Activated naive CD4-positive, alpha-beta T cell treated with anti-CD3 and anti-CD28 coated beads for 36 hours (primary cell): ENCODE data around the gene NOP9. TPM values are rescaled to one million over a fixed set of nuclear protein-coding genes. Genes with fewer than 3 reads are reported as not detected.

Source experiments
- CTCF ChIA-PET: fragments of 350-600 bp; sonication (Branson Sonifier 250); formaldehyde crosslinking; loops from one replicate; lab custom pipeline; 2021; ENCODE audit warnings: antibody characterized with exemption; lab: Charles Lee
- DNase-seq: peaks from one replicate; pipeline ENCODE4 v3.0.0-alpha.2; 2020
- H3K27ac Mint-ChIP-seq: one replicate; pipeline ENCODE4 v1.8.0; 2021; ENCODE audit warnings: mild to moderate bottlenecking, mixed read lengths
- H3K27me3 Mint-ChIP-seq: one replicate; pipeline ENCODE4 v1.8.0; 2021; ENCODE audit warnings: low read depth, mixed read lengths
- H3K36me3 Mint-ChIP-seq: one replicate; pipeline ENCODE4 v1.8.0; 2021; ENCODE audit warnings: low read depth, mixed read lengths
- H3K4me1 Mint-ChIP-seq: one replicate; pipeline ENCODE4 v1.8.0; 2021; ENCODE audit warnings: low read depth, mixed read lengths
- H3K4me3 Mint-ChIP-seq: one replicate; pipeline ENCODE4 v1.8.0; 2021; ENCODE audit warnings: mild to moderate bottlenecking, moderate library complexity, mixed read lengths
- H3K9me3 Mint-ChIP-seq: one replicate; pipeline ENCODE4 v1.8.0; 2021; ENCODE audit warnings: mixed read lengths
- intact Hi-C: fragments of 100-400 bp; cut with micrococcal nuclease; formaldehyde crosslinking; loops from one replicate; pipeline ENCODE4 v1.15.1; 2023
- total RNA-seq, 2 experiments: library from RNA; stranded (reverse); gene quantifications; one replicate each; pipeline ENCODE4 v1.2.3, GENCODE V29; 2021

NOP9 gene, protein sequence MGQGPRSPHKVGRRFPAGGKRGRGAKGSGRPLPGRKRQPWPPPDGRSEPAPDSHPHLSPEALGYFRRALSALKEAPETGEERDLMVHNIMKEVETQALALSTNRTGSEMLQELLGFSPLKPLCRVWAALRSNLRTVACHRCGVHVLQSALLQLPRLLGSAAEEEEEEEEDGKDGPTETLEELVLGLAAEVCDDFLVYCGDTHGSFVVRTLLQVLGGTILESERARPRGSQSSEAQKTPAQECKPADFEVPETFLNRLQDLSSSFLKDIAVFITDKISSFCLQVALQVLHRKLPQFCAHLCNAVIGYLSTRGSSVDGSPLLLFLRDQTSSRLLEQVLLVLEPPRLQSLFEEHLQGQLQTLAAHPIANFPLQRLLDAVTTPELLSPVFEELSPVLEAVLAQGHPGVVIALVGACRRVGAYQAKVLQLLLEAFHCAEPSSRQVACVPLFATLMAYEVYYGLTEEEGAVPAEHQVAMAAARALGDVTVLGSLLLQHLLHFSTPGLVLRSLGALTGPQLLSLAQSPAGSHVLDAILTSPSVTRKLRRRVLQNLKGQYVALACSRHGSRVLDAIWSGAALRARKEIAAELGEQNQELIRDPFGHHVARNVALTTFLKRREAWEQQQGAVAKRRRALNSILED
- 10 to 100 TPM; 24.8 to 26.4 TPM for total RNA-seq

DNA sequence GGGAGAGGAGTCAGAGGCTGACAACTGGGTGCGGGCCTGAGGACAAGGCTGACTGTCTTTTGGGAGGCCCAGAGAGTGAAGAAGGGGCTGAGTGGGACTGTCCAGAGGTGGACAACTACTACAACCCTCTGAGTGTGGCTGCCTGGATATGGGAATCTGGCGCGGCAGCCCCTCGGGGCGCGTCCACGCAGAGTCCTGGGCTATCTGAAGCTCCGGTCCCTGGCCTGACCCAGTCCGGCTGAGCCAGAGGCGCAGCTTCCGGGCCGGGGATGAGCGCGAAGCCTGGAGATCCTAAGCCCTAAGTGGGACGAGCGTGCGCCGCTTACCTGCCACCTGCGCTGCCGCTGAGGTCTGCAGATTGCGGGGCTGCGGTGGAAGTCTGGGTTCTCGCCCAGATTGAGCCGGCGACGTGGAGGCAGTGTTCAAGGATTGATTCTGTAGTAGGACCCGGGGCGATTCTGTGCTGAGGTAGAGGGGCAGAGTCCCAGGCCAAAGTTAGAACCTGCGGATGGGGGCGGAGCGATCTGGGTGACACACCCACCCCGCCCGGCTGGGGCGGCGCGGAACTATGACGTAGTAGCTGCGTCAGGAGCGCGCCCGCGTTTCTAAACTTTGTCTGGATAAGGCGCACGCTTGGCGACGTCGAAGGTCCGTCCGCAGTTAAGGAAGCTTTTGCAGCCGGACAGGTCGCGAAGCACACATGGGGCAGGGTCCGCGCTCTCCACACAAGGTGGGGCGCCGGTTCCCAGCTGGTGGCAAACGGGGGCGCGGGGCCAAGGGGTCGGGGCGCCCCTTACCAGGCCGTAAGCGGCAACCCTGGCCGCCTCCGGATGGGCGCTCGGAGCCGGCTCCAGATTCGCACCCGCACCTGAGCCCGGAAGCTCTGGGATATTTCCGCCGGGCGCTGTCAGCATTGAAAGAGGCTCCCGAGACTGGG is at the start of gene NOP9, which contains the start of gene DHRS1:
Gene NOP9 (plus strand): TSS at position 596 of the 937 bp plus-strand sequence. CDS start 105 bp downstream, at position 701.
Gene DHRS1 (minus strand): TSS at position 526 of the 937 bp plus-strand sequence. CDS start 674 bp downstream, outside the sequence.
- no peaks in the 10 kb centered on the region for H3K27me3 Mint-ChIP-seq
- peaks cover 14% of the 10 kb centered on the region for H3K36me3 Mint-ChIP-seq
- CTCF ChIA-PET: interaction anchor here (0.6 to 9.3 kb wide), 18 partner anchors 8 to 152 kb away, joined by 3 to 310 read pairs (median 13); partner anchors contain the start of genes CHMP4A, CIDEB, IRF9 and LTB4R
- peak; percentile 94 for DNase-seq
- H3K9me3 Mint-ChIP-seq: no peaks in the 10 kb centered on the region
- H3K4me3 Mint-ChIP-seq: peak within 1 kb of the TSS; percentile 87
- peaks cover 47% of the 10 kb centered on the region for H3K4me1 Mint-ChIP-seq
- H3K27ac Mint-ChIP-seq: peak within 1 kb of the TSS; percentile 89
- intact Hi-C loops: loop anchor here (1.0 to 5.0 kb wide), 8 partner anchors 9 to 207 kb away; partner anchors contain the start of genes CHMP4A, DCAF11, GMPR2 and IPO4

DNA sequence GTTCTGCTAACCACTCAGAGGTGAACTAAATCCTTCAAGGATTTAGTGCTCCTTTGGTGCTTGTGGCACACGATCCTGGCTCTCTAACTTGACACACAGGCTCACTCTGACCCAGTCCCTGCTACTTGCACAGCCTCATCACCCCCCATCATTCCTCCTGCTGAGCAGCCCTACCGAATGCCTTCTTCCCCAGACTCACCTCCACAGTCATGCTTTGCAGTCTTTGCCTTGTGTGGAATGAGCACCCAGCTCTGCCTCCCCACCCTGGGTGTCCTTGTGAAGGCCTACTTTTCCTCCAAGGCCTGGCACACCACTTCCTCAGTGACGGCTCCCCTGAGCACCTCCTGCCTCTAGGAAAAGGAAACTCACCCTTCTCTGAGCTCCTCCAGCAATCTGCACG is 49.3 kb upstream of the NOP9 start:
- intact Hi-C loops: no loop called here
- peaks cover 28% of the 10 kb centered on the region for H3K4me1 Mint-ChIP-seq
- H3K36me3 Mint-ChIP-seq: peaks cover 6% of the 10 kb centered on the region
- no peaks in the 10 kb centered on the region for H3K9me3 Mint-ChIP-seq
- CTCF ChIA-PET: interaction anchor here (0.6 to 2.7 kb wide), 6 partner anchors 8 to 986 kb away, joined by 3 to 24 read pairs (median 6); partner anchors contain the start of genes CIDEB, RABGGTA, TGM1 and TINF2
- H3K27ac Mint-ChIP-seq: no peak overlapping the region
- H3K27me3 Mint-ChIP-seq: no peaks in the 10 kb centered on the region
- no peak overlapping the region for H3K4me3 Mint-ChIP-seq
- no peak for DNase-seq

DNA sequence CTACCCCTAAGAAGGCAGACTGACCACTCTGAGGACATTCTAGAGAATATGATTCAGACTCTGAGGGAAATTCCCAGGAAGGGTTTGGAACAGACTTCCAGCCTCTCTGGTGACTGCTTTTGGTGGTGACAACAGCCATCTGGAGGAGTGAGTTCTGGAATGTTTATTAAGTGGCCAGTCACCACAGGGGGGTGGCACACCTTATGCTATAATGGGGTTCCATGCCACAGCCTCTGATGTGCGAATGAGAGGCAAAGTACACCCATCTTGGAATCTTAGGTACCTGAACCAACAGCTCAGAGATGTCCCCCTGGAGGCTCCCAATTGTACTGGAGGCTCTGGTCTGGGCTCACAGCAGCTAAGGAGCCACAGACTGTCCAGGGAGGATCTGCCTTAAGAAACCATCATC is 47.8 kb upstream of the NOP9 start:
- H3K27ac Mint-ChIP-seq: no peak overlapping the region
- H3K27me3 Mint-ChIP-seq: no peaks in the 10 kb centered on the region
- H3K4me3 Mint-ChIP-seq: no peak overlapping the region
- peaks cover 25% of the 10 kb centered on the region for H3K4me1 Mint-ChIP-seq
- DNase-seq: no peak
- CTCF ChIA-PET: interaction anchor here (2.1 to 2.7 kb wide), 3 partner anchors 9 to 46 kb away, joined by 7 to 24 read pairs (median 10); partner anchors contain the start of genes RABGGTA and TINF2
- no peaks in the 10 kb centered on the region for H3K9me3 Mint-ChIP-seq
- intact Hi-C loops: no loop called here
- H3K36me3 Mint-ChIP-seq: peaks cover 7% of the 10 kb centered on the region

DNA sequence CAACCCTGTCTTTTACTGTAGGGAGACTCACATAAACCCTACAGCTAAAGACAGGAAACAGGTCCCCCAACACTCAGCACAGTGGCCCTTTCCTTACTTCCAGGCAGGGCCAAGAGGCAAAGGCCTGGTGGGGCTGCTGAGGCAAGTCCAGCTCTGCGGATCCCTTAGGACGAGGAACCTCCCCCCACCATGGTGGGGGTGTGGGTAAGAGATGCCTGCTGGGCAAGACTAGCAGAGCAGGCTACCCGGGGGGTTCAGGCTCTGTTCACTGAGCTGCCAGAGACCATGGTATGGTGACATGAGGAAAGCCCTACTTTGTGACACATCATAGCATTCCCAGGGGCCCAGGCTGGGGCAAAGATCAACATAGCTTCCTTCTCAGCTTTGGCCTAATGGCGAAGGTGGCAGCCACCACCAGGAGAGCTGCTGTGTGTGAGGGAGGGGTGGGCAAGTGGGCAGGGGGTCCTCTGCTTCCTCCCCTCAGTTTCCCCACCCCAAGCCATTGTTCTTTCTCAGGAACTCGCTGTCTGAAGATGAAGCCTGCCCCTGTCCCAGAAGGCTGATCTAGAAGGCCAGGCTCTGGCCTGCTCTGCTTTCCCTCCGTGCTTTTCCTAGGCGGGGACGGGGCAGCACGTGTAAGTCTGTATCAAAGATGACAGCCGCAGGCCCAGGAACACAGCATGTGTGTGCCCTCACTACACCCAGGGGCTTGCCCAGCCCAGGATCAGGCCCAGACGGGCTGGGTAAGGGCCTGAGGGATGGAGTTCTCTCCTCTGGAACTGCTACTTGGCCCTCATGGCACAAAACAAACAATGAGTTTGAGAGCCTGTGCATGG is 47.1 kb upstream of the NOP9 start:
- peaks cover 10% of the 10 kb centered on the region for H3K36me3 Mint-ChIP-seq
- H3K27ac Mint-ChIP-seq: no peak overlapping the region
- peaks cover 21% of the 10 kb centered on the region for H3K4me1 Mint-ChIP-seq
- no peaks in the 10 kb centered on the region for H3K27me3 Mint-ChIP-seq
- intact Hi-C loops: no loop called here
- H3K9me3 Mint-ChIP-seq: no peaks in the 10 kb centered on the region
- H3K4me3 Mint-ChIP-seq: no peak overlapping the region
- CTCF ChIA-PET: interaction anchor here (1.1 to 2.7 kb wide), 4 partner anchors 9 to 45 kb away, joined by 4 to 24 read pairs (median 8); partner anchors contain the start of genes RABGGTA and TINF2
- DNase-seq: no peak

DNA sequence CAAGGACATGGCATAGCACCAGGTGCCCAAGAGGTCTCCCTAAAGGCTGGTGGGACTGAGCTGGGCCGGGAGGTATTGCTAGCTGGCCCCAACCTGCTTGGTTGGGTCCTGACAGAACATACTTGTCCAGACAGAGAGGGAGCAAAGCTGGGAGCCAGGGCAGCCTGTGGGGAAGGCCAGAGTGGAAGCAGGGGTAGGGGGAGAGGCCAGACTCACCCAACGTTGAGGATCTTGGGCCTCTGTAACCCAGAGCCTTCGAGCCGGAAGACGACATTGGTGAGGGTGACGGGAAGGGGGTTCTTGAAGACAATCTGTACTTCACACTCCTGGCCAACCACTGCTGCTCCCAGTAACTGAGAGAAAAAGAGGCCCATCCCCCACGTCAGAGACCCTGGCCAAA is 45.7 kb upstream of the NOP9 start:
- Mint-ChIP-seq H3K36me3 (peaks cover 10% of the 10 kb centered on the region), H3K27ac (no peak overlapping the region), H3K4me1 (peaks cover 16% of the 10 kb centered on the region), H3K27me3 (no peaks in the 10 kb centered on the region), H3K4me3 (no peak overlapping the region), H3K9me3 (no peaks in the 10 kb centered on the region)
- no peak for DNase-seq
- intact Hi-C loops: no loop called here
- CTCF ChIA-PET: interaction anchor here (2.3 kb wide), 1 partner anchor 17 kb away, joined by 7 read pairs; the partner anchor contains the start of gene RABGGTA

DNA sequence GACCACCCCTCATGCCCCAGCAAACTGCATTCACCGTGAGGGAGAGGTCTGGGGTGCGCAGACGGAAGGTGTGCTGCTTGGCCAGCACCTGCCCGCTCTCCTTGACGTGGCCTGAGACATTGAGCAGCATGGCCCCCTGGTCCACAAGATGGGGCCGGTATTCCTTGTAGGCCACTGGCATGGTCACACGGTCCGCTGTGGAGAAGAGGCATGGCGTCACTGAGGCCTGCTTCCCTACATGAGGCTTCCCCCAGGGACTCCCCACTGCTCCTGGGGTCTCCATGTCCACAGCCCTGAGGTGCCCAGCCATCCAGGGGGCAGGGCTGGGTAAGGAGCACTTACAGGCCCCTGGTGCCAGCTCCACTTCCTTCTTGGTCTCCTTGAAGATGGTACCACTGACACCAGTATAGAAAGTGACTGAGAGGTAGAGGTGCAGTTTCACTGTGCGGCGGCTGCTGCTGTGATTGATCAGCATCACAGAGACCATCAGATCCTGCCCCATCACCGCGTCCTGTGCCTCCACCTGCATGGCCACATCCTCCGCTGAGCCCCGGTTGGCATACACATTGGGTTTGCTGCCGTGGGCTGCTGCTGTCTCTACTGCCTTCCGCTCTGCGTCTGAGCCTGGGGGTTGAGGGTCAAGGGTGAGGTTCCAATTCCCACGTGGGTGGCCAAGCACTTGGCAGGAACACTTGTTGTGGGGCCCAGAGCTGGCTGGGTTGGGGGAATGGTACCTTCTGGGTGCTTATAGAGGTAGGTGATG is 44.8 kb upstream of the NOP9 start:
- Mint-ChIP-seq H3K4me1 (peaks cover 9% of the 10 kb centered on the region), H3K9me3 (no peaks in the 10 kb centered on the region), H3K27me3 (no peaks in the 10 kb centered on the region), H3K36me3 (peaks cover 8% of the 10 kb centered on the region), H3K27ac (no peak overlapping the region), H3K4me3 (no peak overlapping the region)
- DNase-seq: no peak
- intact Hi-C loops: no loop called here
- CTCF ChIA-PET: interaction anchor here (2.3 kb wide), 1 partner anchor 16 kb away, joined by 7 read pairs; the partner anchor contains the start of gene RABGGTA

DNA sequence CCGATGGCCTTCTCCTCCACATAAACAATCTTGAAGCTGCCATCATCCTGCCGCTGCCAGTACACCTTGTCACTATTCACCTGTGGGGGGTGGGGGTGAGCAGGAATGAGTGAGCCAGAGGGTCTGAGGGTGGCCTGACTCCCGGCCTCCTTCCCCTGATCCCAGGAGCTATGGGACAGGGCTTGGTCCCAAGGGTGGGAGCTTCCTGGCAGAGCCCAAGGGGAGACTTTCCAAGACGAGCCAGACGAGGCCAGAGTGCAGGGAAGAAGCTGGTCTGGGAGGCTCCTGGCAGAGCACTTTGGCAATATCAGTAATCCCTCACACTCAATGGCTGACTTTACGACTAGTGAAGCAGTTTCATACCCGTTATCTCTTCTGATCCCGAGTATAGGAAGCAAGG is 44.2 kb upstream of the NOP9 start:
- intact Hi-C loops: no loop called here
- CTCF ChIA-PET: interaction anchor here (2.3 kb wide), 1 partner anchor 16 kb away, joined by 7 read pairs; the partner anchor contains the start of gene RABGGTA
- H3K4me1 Mint-ChIP-seq: peaks cover 5% of the 10 kb centered on the region
- DNase-seq: no peak
- no peaks in the 10 kb centered on the region for H3K9me3 Mint-ChIP-seq
- peaks cover 8% of the 10 kb centered on the region for H3K36me3 Mint-ChIP-seq
- H3K4me3 Mint-ChIP-seq: no peak overlapping the region
- H3K27me3 Mint-ChIP-seq: no peaks in the 10 kb centered on the region
- H3K27ac Mint-ChIP-seq: no peak overlapping the region

DNA sequence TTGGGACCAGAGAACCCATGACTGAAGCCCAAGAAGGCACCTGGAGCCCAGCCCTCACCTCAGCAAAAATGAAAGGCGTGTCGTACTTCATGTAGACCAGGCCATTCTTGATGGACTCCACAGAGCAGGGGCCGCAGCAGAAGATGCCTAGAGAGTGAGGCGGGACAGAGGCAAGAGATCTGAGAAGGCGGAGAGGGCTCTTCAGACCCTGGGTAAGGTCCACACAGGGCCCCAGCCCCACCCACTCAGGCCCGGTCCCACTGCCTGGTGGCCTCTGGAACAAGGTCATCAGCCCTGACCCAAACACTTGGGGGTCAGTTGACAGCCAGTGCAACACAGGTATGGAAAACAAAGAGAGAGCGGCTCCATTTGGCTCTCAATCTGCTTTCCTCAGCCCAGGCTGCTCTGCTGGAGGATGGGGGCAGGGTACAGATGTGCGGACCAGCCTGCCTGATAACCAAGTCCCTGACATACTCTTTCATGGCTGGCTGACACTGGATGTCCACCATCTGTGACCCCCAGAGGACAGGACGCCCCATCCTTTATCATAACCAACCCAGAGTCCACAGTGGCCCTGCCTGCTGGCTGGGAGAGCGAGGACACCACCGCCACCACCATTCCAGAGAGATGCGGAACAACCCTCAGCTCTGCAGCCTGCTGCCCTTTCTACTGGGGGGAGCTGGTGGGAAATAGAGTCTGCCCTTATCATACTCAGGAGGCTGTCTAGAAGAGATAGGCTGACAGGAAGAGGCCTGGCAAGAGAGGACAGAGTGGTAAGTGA is 43.5 kb upstream of the NOP9 start:
- H3K27me3 Mint-ChIP-seq: no peaks in the 10 kb centered on the region
- intact Hi-C loops: no loop called here
- H3K4me1 Mint-ChIP-seq: no peaks in the 10 kb centered on the region
- H3K27ac Mint-ChIP-seq: no peak overlapping the region
- DNase-seq: no peak
- CTCF ChIA-PET: interaction anchor here (1.2 to 2.3 kb wide), 3 partner anchors 15 to 40 kb away, joined by 3 to 7 read pairs (median 7); partner anchors contain the start of genes MDP1 and RABGGTA
- peaks cover 8% of the 10 kb centered on the region for H3K36me3 Mint-ChIP-seq
- H3K4me3 Mint-ChIP-seq: no peak overlapping the region
- H3K9me3 Mint-ChIP-seq: no peaks in the 10 kb centered on the region

DNA sequence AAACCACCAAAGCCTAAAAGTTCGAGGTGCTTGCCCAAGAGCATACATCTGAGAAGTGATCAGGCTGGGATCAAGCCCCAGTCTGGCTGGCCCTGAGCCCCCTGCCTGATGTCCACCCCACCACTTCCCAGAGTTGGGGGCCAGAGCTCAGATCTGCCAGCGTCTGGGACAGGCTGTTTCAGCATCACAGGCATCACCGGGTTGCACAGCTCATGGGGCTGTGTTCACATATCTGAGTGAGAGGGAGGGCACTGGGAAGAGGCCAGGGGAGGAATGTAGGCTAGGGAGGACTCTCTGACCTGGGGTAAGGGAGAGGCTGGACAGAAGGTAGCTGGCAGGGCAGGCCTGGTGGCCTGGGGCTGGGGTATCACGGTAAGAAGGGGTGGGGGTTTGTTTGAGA is 42.7 kb upstream of the NOP9 start:
- Mint-ChIP-seq H3K36me3 (peaks cover 8% of the 10 kb centered on the region), H3K27me3 (no peaks in the 10 kb centered on the region), H3K4me1 (no peaks in the 10 kb centered on the region), H3K9me3 (no peaks in the 10 kb centered on the region), H3K27ac (no peak overlapping the region), H3K4me3 (no peak overlapping the region)
- CTCF ChIA-PET: interaction anchor here (1.2 to 2.0 kb wide), 3 partner anchors 10 to 41 kb away, joined by 3 to 9 read pairs (median 7); partner anchors contain the start of genes MDP1 and RABGGTA
- DNase-seq: no peak
- intact Hi-C loops: no loop called here
